HepG2 (cell line): ENCODE results near the gene TBX10. TPM values are rescaled to one million over a fixed set of nuclear protein-coding genes. Genes with fewer than 3 reads are reported as not detected.

Source experiments
- ATAC-seq: fragments of 200-7000 bp; cut with Tn5 transposase; 3 replicates; pipeline ENCODE4 v1.9.1; 2020; ENCODE audit warnings: mild to moderate bottlenecking, moderate library complexity
- BruUV-seq: library from RNA; stranded (reverse); fragments of 400-500 nt; replicated peaks from 2 replicates; lab custom pipeline; 2021; lab: Mats Ljungman, UMichigan
- CTCF ChIA-PET: fragments of 300-600 bp; formaldehyde crosslinking; extraction: SDS; loops from one replicate; lab custom pipeline; 2021; ENCODE audit warnings: low total read pairs, inconsistent platforms, low intra/inter-chr PET ratio; lab: Yijun Ruan, JAX
- POLR2A ChIA-PET: fragments of 350-600 bp; sonication (Branson Sonifier 250); formaldehyde crosslinking; loops from one replicate; lab custom pipeline; 2020; ENCODE audit warnings: antibody characterized with exemption, inconsistent platforms; lab: Yijun Ruan, JAX
- DNase-seq: peaks from one replicate; pipeline ENCODE4 v3.0.0-alpha.2; 2015; ENCODE audit warnings: low spot score
- FAIRE-seq: peaks from 3 replicates; lab custom pipeline; 2011; peaks lifted over from hg19 to GRCh38; lab: Jason Lieb, UNC
- H2AFZ ChIP-seq: one replicate; pipeline ENCODE4 v1.6.1; 2011; ENCODE audit warnings: low read length, inconsistent platforms
- H3K27ac ChIP-seq: fragments of 300-600 bp; 3 replicates; pipeline ENCODE4 v1.8.0; 2011; ENCODE audit warnings: mixed run types, mild to moderate bottlenecking, mixed read lengths, low read length, inconsistent platforms; ENCODE audit not compliant: insufficient read depth; ENCODE audit errors: extremely low read length
- H3K27me3 ChIP-seq, 2 experiments: fragments of 200-600 bp in 1 of 2; 2 replicates in 1 of 2; 3 replicates in 1 of 2; pipeline versions ENCODE4 v1.6.0 to v1.8.0; 2011; ENCODE audit warnings: low read length in 2 of 2, mild to moderate bottlenecking in 2 of 2, moderate library complexity in 2 of 2, inconsistent platforms in 1 of 2; ENCODE audit not compliant: insufficient read depth in 2 of 2, control insufficient read depth in 1 of 2
- H3K36me3 ChIP-seq, 2 experiments: fragments of 200-600 bp in 1 of 2; replicated peaks in 1 of 2; 2 replicates in 1 of 2; 3 replicates in 1 of 2; pipeline versions ENCODE4 v1.5.1 to v1.8.0; 2011; ENCODE audit warnings: low read length in 2 of 2, inconsistent platforms in 1 of 2; ENCODE audit not compliant: insufficient read depth in 2 of 2, control insufficient read depth in 1 of 2
- H3K4me1 ChIP-seq: 2 replicates; pipeline ENCODE4 v1.5.1; 2012; ENCODE audit warnings: low read length, inconsistent platforms; ENCODE audit not compliant: insufficient read depth
- H3K4me2 ChIP-seq: 2 replicates; pipeline ENCODE4 v1.6.0; 2011; ENCODE audit warnings: low read depth, low read length, inconsistent platforms
- H3K4me3 ChIP-seq, 3 experiments: fragments of 200-600 bp in 1 of 3; sonication (generic), shearing (Covaris generic) in 1 of 3; replicated peaks in 1 of 3; 2 replicates each; pipeline ENCODE4 v1.5.1; 2011 to 2016; ENCODE audit warnings: low read length in 3 of 3, inconsistent platforms in 2 of 3, low read depth in 2 of 3, mild to moderate bottlenecking in 2 of 3, control low read depth in 1 of 3, mixed read lengths in 1 of 3; ENCODE audit not compliant: insufficient read depth in 1 of 3
- H3K79me2 ChIP-seq: one replicate; pipeline ENCODE4 v1.6.1; 2011; ENCODE audit warnings: low read length, inconsistent platforms; ENCODE audit not compliant: insufficient read depth
- H3K9ac ChIP-seq: 2 replicates; pipeline ENCODE4 v1.6.0; 2011; ENCODE audit warnings: mild to moderate bottlenecking, low read depth, low read length, inconsistent platforms; ENCODE audit not compliant: insufficient read depth
- H3K9me3 ChIP-seq: 2 replicates; pipeline ENCODE4 v1.5.1; 2012; ENCODE audit warnings: mild to moderate bottlenecking, low read length
- H4K20me1 ChIP-seq: 2 replicates; pipeline ENCODE4 v1.6.0; 2011; ENCODE audit warnings: inconsistent platforms, mild to moderate bottlenecking, low read length, moderate library complexity; ENCODE audit not compliant: insufficient read depth
- CREB1 ChIP-seq, 2 experiments: fragments of 450-650 bp in 1 of 2; IDR thresholded peaks; 2 replicates each; pipeline ENCODE4 v1.6.1; 2016 to 2017; ENCODE audit warnings: control low read depth in 1 of 2, mild to moderate bottlenecking in 1 of 2, missing compliant biosample characterization in 1 of 2, missing genetic modification characterization in 1 of 2
- ZFP91 ChIP-seq: sonication (generic); formaldehyde crosslinking; IDR thresholded peaks from 2 replicates; pipeline ENCODE4 v1.9.0; 2022; ENCODE audit warnings: missing genetic modification reagents, mild to moderate bottlenecking, borderline replicate concordance
- WGBS: methylation state at CpG from one replicate; pipeline ENCODE4 v1.1.6; 2017; ENCODE audit warnings: low lambda C conversion rate; 5-methylcytosine and 5-hydroxymethylcytosine counted together
- in situ Hi-C: cut with HindIII; loops from 2 replicates; pipeline ENCODE4 v1.10.0; 2017; ENCODE audit warnings: low pct_unique_long_range_greater_than_20kb; ENCODE audit not compliant: extremely low pct_ligation_motif_present
- intact Hi-C: fragments of 100-400 bp; cut with micrococcal nuclease; formaldehyde crosslinking; loops from one replicate; pipeline ENCODE4 v1.10.0; 2022; ENCODE audit not compliant: unreplicated experiment
- polyA plus RNA-seq, 8 experiments: library from polyadenylated mRNA; depleted of rRNA in 3 of 8; stranded (reverse) in 7 of 8; unstranded in 1 of 8; fragments of >200 nt; fragmentation: Illumina TruSeq in 4 of 8; extraction: Trizol in 4 of 8; gene quantifications; 2 replicates each; pipeline versions ENCODE4 v1.2.1 to v1.2.3, GENCODE V29; 2011 to 2016; ENCODE audit warnings: low read depth in 4 of 8, missing spikeins in 1 of 8, mixed read lengths in 1 of 8; ENCODE audit not compliant: insufficient read depth in 1 of 8
- total RNA-seq, 5 experiments: library from RNA; depleted of rRNA; stranded (reverse); fragments of >200 nt; fragmentation: Illumina TruSeq; extraction: Trizol; gene quantifications; 2 replicates each; pipeline ENCODE4 v1.2.3, GENCODE V29; 2016; ENCODE audit warnings: low read depth in 1 of 5

TBX10 gene
- total and polyA plus RNA-seq, 2 of the 13 experiments (the other 11 are each of a cell fraction or from before 2014, with no cell fraction given), result 0.27 to 1.7 TPM

GRCh38 chr11:67651976-67652781 is 12.6 kb upstream of the TBX10 start:
- DNase-seq, result no peak

More at GRCh38 chr11:67651976-67652781, 12.6 kb upstream of the TBX10 start:
- peaks cover 5% of the 10 kb centered on the region; the same call in 1 of the 2 replicates for H3K9me3 ChIP-seq
- H3K27ac ChIP-seq, result no peak overlapping the region
- peak overlapping the region; percentile 40 for H3K4me2 ChIP-seq
- H3K4me1 ChIP-seq, result peaks cover 29% of the 10 kb centered on the region
- TF ChIP-seq ZFP91 (CRISPR knock-in tag), result no peak
- 0 out of 2 replicates have a peak, but pooled peaks have one; percentile 23 for TF ChIP-seq CREB1 (IDR thresholded peaks at IDR 0.05)
- no peak for TF ChIP-seq CREB1 (CRISPR knock-in tag; IDR thresholded peaks at IDR 0.05)
- no TSS peak for BruUV-seq
- FAIRE-seq (no peak), ATAC-seq (no peak)
- no peaks in the 10 kb centered on the region for H4K20me1 ChIP-seq
- H2AFZ ChIP-seq, result no peak overlapping the region
- H3K27me3 ChIP-seq, result no peaks in the 10 kb centered on the region
- no peaks in the 10 kb centered on the region for H3K79me2 ChIP-seq
- H3K9ac ChIP-seq, result no peak overlapping the region
- H3K4me3 ChIP-seq, result no peak overlapping the region
- WGBS, result 18% methylated on average over 13 of the region's 13 CpGs
- POLR2A ChIA-PET, result interaction anchor here (2.9 to 3.2 kb wide), 2 partner anchors 22 to 38 kb away, joined by 7 to 25 read pairs; partner anchors contain the start of gene NUDT8
- H3K36me3 ChIP-seq, result no peaks in the 10 kb centered on the region
- CTCF ChIA-PET, result no interaction called here
- in situ Hi-C loops (loop anchor here (25.0 kb wide), 1 partner anchor 135 kb away; no protein-coding TSS in a partner anchor), intact Hi-C loops (no loop called here)
